Activated CD8-positive, alpha-beta memory T cell treated with anti-CD3 and anti-CD28 coated beads, Interleukin-2, amount 10 ng/mL, durations not matched to agents 7 days and 5 days (primary cell): ENCODE results near the gene USO1. TPM values are rescaled to one million over a fixed set of nuclear protein-coding genes. Genes with fewer than 3 reads are reported as not detected.
"Not testable (repeated sequence)": the region's sequence is repeated elsewhere in the genome, so short reads cannot be mapped to it uniquely, and the experiment has no call there.

Experiments
- ATAC-seq: fragments of 150-1000 bp; cut with Tn5 transposase; one replicate; pipeline ENCODE4 v1.10.0; 2021; ENCODE audit warnings: moderate library complexity
- CTCF ChIA-PET: fragments of 350-600 bp; sonication (Branson Sonifier 250); formaldehyde crosslinking; loops from one replicate; lab custom pipeline; 2021; ENCODE audit warnings: antibody characterized with exemption; lab: Charles Lee
- DNase-seq: peaks from one replicate; pipeline ENCODE4 v3.0.0-alpha.2; 2020
- H3K27ac Mint-ChIP-seq: one replicate; pipeline ENCODE4 v1.8.0; 2021; ENCODE audit warnings: mild to moderate bottlenecking, mixed read lengths
- H3K27me3 Mint-ChIP-seq: one replicate; pipeline ENCODE4 v1.8.0; 2021; ENCODE audit warnings: mixed read lengths
- H3K36me3 Mint-ChIP-seq: one replicate; pipeline ENCODE4 v1.8.0; 2021; ENCODE audit warnings: mild to moderate bottlenecking, mixed read lengths
- H3K4me1 Mint-ChIP-seq: one replicate; pipeline ENCODE4 v1.8.0; 2021; ENCODE audit warnings: mixed read lengths
- H3K4me3 Mint-ChIP-seq: one replicate; pipeline ENCODE4 v1.8.0; 2021; ENCODE audit warnings: mild to moderate bottlenecking, moderate library complexity, mixed read lengths
- H3K9me3 Mint-ChIP-seq: one replicate; pipeline ENCODE4 v1.8.0; 2022; ENCODE audit warnings: low read depth, mixed read lengths
- total RNA-seq, 2 experiments: library from RNA; stranded (reverse); gene quantifications; one replicate each; pipeline ENCODE4 v1.2.3, GENCODE V29; 2021

USO1 gene
- total RNA-seq, 2 experiments from 2014 or later = 30.1 to 43.1 TPM

DNA sequence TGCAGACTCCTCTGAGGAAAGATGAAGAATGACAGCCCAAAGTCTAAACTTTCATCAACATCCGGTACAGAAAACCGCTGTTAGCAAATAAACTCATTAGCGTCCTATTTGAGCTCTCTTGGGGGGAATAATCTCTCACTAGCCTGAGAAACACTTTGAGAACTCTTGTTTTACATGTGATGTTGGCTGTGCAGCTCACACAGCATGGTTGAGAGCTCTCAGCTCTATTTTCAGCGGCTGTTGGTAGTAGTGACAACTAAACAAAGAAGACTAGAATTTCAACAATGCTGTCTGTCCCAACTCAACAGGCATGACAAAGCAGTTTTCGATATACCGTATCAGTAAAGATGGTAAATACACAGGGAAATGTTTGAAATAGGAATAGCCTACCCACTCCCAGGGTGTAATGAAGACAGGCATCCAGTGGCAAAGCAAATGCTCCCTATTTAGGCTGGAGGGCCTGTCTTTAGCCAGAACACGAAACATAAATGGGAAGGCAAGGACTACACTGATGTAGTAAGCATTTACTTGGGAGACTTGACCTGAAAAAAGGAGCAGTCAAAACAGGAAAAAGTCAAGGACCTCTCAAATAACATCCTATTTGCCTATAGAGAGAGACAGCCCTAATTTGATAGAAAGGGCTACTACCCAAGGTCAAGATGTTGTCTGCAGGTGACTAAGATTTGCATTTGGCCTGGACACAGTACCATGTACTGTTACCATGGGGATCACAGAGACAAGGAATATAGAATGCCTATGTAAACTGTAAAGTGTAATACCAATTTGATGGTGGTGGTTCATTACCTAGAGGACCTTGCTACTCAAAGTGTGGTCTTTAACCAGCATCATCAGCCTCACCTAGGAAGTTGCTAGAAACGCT lies 117.5 kb downstream of the USO1 start:
- H3K27ac Mint-ChIP-seq = no peak overlapping the region
- no peak for ATAC-seq
- CTCF ChIA-PET = interaction anchor here (0.6 kb wide), 1 partner anchor 8 kb away, joined by 3 read pairs; no protein-coding TSS in a partner anchor
- H3K4me1 Mint-ChIP-seq = peaks cover 6% of the 10 kb centered on the region
- H3K4me3 Mint-ChIP-seq = no peak overlapping the region
- H3K36me3 Mint-ChIP-seq = no peaks in the 10 kb centered on the region
- no peaks in the 10 kb centered on the region for H3K27me3 Mint-ChIP-seq
- no peaks in the 10 kb centered on the region for H3K9me3 Mint-ChIP-seq
- no peak for DNase-seq

DNA sequence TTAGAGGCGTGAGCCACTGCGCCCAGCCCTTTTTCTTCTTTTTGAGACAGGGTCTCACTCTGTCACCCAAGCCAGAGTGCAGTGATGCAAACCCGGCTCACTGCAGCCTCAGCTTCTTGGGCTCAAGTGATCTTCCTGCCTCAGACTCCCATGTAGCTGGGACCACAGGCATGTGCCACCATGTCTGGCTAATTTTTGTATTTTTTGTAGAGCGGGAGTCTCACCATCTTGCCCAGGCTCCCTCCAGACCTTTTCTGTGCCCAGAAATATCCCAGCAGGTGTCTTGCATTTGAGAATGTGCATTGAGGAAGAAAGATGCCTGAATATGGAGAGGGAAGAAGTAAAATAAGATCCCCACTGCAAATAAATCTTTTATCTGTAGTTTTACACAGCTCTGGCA lies 119.2 kb downstream of the USO1 start:
- Mint-ChIP-seq H3K4me3 (no peak overlapping the region), H3K27me3 (no peaks in the 10 kb centered on the region), H3K9me3 (no peaks in the 10 kb centered on the region), H3K4me1 (peaks cover 11% of the 10 kb centered on the region), H3K36me3 (no peaks in the 10 kb centered on the region), H3K27ac (no peak overlapping the region)
- ATAC-seq = no peak
- DNase-seq = no peak
- CTCF ChIA-PET = no interaction called here

DNA sequence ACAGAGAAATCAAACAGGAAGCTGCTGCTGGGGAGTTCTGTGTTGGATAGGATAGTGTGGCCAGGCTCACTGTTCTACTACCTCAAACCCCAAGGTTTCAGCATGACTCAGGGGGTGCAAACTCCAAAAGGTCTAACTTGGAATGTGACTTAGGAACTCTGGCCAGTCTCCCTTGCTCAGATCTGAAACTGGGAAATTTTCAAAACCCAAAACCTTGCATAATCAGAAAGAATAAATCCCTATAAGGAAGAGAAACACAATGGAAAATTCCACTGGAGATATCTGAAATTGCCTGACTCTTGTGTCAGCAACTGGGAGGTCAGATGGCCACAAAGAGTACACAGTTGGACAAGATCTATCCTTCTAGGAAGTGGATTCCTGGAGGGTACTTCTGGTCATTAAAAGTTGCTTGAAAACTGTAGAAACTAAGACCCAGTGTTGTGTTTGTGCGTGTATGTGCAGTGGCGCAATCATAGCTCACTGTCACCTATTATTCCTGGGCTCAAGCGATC lies 119.8 kb downstream of the USO1 start:
- Mint-ChIP-seq H3K36me3 (no peaks in the 10 kb centered on the region), H3K27me3 (no peaks in the 10 kb centered on the region), H3K4me1 (peaks cover 16% of the 10 kb centered on the region), H3K4me3 (no peak overlapping the region), H3K9me3 (no peaks in the 10 kb centered on the region), H3K27ac (peak overlapping the region; percentile 34)
- CTCF ChIA-PET = no interaction called here
- DNase-seq = no peak
- ATAC-seq = no peak

DNA sequence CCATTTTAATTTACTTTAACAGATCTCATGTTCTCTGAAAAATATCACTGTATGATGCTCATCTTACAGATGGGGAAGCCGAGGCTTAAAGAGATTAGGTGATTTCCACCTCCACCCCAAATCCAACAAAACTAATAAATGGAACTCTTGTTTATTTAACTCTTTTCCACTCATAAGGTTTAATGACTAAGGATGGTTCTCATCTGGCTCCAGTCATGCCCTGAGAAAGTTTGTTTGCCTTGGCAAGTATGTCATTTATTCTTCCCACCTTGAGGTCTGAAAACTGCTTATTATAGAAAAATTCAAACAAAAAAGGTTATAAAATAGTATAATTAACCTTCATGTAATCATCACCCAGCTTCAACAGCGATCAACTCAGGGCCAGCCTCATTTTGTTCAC lies 121.6 kb downstream of the USO1 start:
- Mint-ChIP-seq H3K4me3 (no peak overlapping the region), H3K27ac (no peak overlapping the region), H3K27me3 (no peaks in the 10 kb centered on the region), H3K4me1 (peaks cover 21% of the 10 kb centered on the region), H3K9me3 (no peaks in the 10 kb centered on the region), H3K36me3 (no peaks in the 10 kb centered on the region)
- CTCF ChIA-PET = interaction anchor here (0.9 to 1.0 kb wide), 2 partner anchors 11 to 34 kb away, joined by 3 read pairs; no protein-coding TSS in a partner anchor
- DNase-seq (no peak), ATAC-seq (no peak)

DNA sequence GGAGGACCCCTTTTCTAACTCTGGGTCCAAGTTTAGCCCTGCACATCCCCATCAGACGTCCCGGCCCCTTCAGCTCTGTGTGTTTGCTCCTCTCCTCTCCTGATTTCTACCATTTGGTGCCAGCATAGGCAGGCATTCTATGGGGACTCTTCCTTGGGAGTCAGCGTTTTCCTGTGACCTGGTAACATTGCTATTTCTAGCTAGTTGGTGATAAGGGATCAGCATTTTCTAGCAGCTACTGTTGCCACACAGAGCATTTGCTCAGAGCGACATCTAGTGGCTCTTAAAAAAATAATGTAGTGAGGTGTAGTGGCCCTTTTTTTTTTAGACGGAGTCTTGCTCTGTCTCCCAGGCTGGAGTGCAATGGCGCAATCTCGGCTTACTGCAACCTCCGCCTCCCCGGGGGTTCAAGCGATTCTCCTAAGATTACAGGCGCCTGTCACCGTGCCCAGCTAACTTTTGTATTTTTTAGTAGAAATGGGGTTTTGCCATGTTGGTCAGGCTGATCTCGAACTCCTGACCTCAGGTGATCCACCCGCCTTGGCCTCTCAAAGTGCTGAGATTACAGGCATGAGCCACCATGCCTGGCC lies 123.9 kb downstream of the USO1 start:
- not testable (repeated sequence) for H3K36me3 Mint-ChIP-seq, H3K4me3 Mint-ChIP-seq, H3K27ac Mint-ChIP-seq, H3K9me3 Mint-ChIP-seq, H3K27me3 Mint-ChIP-seq
- ATAC-seq (peak; percentile 91), DNase-seq (peak; percentile 52)
- CTCF ChIA-PET = interaction anchor here (0.6 to 2.0 kb wide), 34 partner anchors 8 to 975 kb away, joined by 3 to 17 read pairs (median 4); partner anchors contain the start of gene USO1
- peaks cover 21% of the 10 kb centered on the region for H3K4me1 Mint-ChIP-seq

DNA sequence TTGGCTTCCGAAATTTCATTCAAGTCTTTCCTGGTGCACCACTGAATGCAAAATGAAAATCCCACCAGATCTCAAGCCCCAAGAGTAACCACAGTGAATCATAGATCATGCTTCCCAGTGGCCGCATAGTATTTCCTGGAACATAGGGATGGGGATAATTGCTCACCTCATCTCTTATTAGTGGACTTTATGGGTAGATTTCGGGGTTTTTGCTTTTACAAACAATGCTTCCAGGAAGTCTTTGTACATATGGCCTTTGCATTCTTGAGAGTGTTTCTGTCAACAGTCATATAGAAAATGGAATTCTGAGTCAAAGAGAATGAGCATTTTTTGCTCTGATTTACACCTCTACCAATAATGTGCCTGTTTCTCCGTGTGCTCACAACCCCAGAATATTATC lies 124.5 kb downstream of the USO1 start:
- CTCF ChIA-PET = interaction anchor here (0.9 to 1.9 kb wide), 13 partner anchors 17 to 289 kb away, joined by 3 to 15 read pairs (median 4); no protein-coding TSS in a partner anchor
- no peaks in the 10 kb centered on the region for H3K9me3 Mint-ChIP-seq
- H3K27ac Mint-ChIP-seq = no peak overlapping the region
- peaks cover 10% of the 10 kb centered on the region for H3K27me3 Mint-ChIP-seq
- DNase-seq (no peak), ATAC-seq (peak; percentile 49)
- no peaks in the 10 kb centered on the region for H3K36me3 Mint-ChIP-seq
- H3K4me1 Mint-ChIP-seq = peaks cover 19% of the 10 kb centered on the region
- H3K4me3 Mint-ChIP-seq = no peak overlapping the region

DNA sequence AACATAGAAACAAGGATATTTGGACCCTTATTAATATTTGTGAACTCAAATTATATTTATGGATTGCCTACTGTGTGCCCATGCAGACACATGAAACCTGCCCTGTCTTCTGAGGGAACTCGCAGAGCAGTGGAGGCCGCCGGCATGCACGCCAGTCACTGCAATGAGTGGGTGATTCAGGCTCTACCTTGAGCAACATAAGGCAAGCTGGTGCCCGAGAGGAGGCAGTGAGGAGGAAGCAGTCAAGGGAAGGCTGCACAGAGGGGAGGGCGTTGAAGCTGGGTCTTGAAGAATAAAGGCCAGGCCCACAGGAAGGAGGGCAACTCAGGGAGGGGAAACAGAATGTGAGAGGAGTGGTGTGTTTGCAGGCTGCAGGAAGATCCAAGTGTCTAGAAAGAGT lies 125.1 kb downstream of the USO1 start:
- H3K36me3 Mint-ChIP-seq = no peaks in the 10 kb centered on the region
- CTCF ChIA-PET = interaction anchor here (0.6 kb wide), 1 partner anchor 8 kb away, joined by 3 read pairs; no protein-coding TSS in a partner anchor
- no peak for DNase-seq
- H3K27me3 Mint-ChIP-seq = peaks cover 11% of the 10 kb centered on the region
- no peak for ATAC-seq
- H3K4me1 Mint-ChIP-seq = peaks cover 15% of the 10 kb centered on the region
- no peaks in the 10 kb centered on the region for H3K9me3 Mint-ChIP-seq
- no peak overlapping the region for H3K4me3 Mint-ChIP-seq
- H3K27ac Mint-ChIP-seq = no peak overlapping the region

DNA sequence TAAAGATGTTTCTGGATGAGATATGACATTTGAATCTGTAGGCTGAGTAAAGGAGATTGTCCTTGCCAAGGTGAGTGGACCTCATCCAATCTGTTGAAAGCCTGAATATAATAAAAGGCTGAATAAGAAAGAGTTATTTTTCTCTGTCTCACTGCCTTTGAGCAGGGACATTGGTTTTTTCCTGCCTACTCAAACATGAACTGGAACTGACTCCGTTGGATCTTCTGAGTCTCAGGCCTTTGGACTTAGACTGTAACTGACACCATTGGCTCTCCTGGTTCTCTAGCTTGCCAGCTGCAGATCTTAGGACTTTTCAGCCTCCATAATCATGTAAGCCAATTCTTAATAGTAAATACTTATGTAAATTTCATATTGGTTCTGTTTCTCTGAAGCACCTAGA lies 134.3 kb downstream of the USO1 start:
- no peak overlapping the region for H3K4me3 Mint-ChIP-seq
- no peak overlapping the region for H3K27ac Mint-ChIP-seq
- H3K4me1 Mint-ChIP-seq = no peaks in the 10 kb centered on the region
- peaks cover 12% of the 10 kb centered on the region for H3K27me3 Mint-ChIP-seq
- DNase-seq (no peak), ATAC-seq (no peak)
- no peaks in the 10 kb centered on the region for H3K36me3 Mint-ChIP-seq
- H3K9me3 Mint-ChIP-seq = no peaks in the 10 kb centered on the region
- CTCF ChIA-PET = no interaction called here

DNA sequence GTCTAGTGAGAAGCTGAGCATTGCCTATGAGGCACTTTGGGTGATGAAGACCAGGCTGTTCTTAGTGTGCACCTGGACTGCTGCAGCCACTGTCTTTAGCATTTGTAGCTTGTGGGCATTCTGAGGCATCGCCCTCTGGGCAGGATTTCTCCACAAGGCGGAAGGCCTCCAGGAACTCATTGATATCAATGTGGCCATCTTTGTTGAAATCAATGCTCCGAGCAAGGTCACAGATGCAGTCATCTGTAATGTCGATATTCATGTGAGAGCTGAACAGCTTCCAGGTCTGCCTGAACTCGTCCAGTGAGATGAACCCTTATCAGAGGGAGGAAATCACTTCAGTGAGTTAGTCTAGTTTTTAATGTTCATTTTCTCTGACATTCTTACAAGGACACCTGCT lies 136.2 kb downstream of the USO1 start:
- Mint-ChIP-seq H3K27ac (no peak overlapping the region), H3K36me3 (no peaks in the 10 kb centered on the region), H3K27me3 (peaks cover 10% of the 10 kb centered on the region), H3K4me1 (no peaks in the 10 kb centered on the region), H3K4me3 (no peak overlapping the region), H3K9me3 (no peaks in the 10 kb centered on the region)
- DNase-seq (no peak), ATAC-seq (no peak)
- CTCF ChIA-PET = interaction anchor here (1.8 kb wide), 1 partner anchor 10 kb away, joined by 4 read pairs; no protein-coding TSS in a partner anchor

Other genes with a start within 250 kb of the USO1 start
- gene RCHY1, start 210.2 kb upstream of the USO1 start, total RNA-seq = 10 to 100 TPM; 28.5 to 34.1 TPM
- gene THAP6, start 210.1 kb upstream of the USO1 start, total RNA-seq = 10 to 100 TPM; 16.9 to 20.4 TPM
- gene ODAPH, start 168.5 kb upstream of the USO1 start, total RNA-seq = 1 to 10 TPM in 1 of 2 experiments, under 1 TPM in 1; 0.41 to 3.8 TPM
- 1 to 10 TPM in 1 of 2 experiments, under 1 TPM in 1; 0.16 to 1.5 TPM for gene CDKL2, start 94.0 kb upstream of the USO1 start, total RNA-seq
- gene G3BP2, start 51.2 kb upstream of the USO1 start, total RNA-seq = 100 to 1,000 TPM; 148 to 230 TPM
- gene PPEF2, start 177.9 kb downstream of the USO1 start, total RNA-seq = under 1 TPM in 1 of 2 experiments, not detected in 1; 0.29 TPM
- gene NAAA, start 216.4 kb downstream of the USO1 start, total RNA-seq = 10 to 100 TPM; 29.3 to 40.6 TPM